ENCODE data around the gene NEK6. TPM values are rescaled to one million over a fixed set of nuclear protein-coding genes. Genes with fewer than 3 reads are reported as not detected.

The NEK6 gene
- total and polyA plus RNA-seq, 4 experiments from 2014 or later: 3.8 to 11.7 (median 8.5) TPM

DNA sequence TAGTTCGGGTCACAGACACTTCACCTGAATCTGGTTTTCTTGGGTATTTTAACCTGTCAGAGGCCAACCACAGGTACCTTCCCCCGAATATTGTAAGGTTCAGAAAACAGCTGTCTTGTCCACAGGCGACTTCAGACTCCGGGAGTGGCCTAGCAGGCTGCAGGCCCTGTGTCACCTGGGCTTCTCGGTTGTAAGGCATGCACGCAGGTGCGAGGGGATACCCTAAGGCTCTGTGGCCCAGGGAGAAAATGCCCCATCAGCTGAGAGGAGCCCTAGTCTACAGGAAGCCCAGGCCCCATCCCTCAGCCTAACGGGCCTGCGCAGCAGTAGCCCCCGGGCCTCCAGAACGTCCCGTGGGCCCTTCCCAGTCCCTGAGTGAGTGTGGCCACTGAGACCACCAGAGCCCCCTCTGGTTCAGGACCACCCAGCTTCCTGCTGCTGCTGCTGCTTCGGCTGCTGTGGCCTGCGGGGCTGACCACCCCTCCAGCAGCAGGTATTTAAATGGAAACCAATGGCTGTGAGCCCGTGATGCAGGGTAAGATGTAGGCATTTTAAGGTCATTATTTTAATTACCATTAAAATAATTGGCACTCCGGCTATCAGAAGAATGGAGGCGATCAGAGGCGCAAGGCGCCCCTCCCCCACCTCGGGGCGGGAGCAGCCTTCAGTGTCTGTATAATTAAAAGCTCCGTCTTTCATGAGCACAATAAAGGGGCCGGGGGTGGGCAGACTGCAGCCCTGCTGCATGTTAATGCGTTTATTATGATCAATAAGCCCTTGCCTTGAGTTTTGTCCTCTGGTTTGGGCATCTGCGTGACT lies 92.1 kb downstream of the NEK6 start:
- H3K9me3 Mint-ChIP-seq: no peaks in the 10 kb centered on the region
- CTCF ChIA-PET (ENCODE audit: partially characterized antibody): no interaction called here
- H3K4me3 Mint-ChIP-seq: no peak overlapping the region
- Histone ChIP-seq H3K4me3 (ENCODE audit: low read length in 2 of 2) (no peak overlapping the region), H3K27me3 (ENCODE audit: insufficient read depth, low read length) (no peaks in the 10 kb centered on the region), H3K36me3 (ENCODE audit: insufficient read depth, low read length) (peaks cover 48% of the 10 kb centered on the region), H3K9me3 (ENCODE audit: control insufficient read depth in 1 of 2, low read length in 2 of 2) (no peaks in the 10 kb centered on the region), H3K4me1 (ENCODE audit: insufficient read depth, low read length) (no peaks in the 10 kb centered on the region), H3K27ac (ENCODE audit: low read depth, low read length) (no peak overlapping the region)
- no peak for DNase-seq
- H3K27me3 Mint-ChIP-seq: no peaks in the 10 kb centered on the region
- intact Hi-C loops (cut with micrococcal nuclease): no loop called here
- POLR2A ChIA-PET (ENCODE audit: partially characterized antibody): interaction anchor here (0.6 kb wide), 1 partner anchor 12 kb away, joined by 3 read pairs; no protein-coding TSS in a partner anchor
- H3K36me3 Mint-ChIP-seq: peaks cover 36 to 76% of the 10 kb centered on the region in 2 donors
- H3K4me1 Mint-ChIP-seq: no peaks in the 10 kb centered on the region
- peak overlapping the region in 1 of 7 donors; percentile 78 for H3K27ac Mint-ChIP-seq

DNA sequence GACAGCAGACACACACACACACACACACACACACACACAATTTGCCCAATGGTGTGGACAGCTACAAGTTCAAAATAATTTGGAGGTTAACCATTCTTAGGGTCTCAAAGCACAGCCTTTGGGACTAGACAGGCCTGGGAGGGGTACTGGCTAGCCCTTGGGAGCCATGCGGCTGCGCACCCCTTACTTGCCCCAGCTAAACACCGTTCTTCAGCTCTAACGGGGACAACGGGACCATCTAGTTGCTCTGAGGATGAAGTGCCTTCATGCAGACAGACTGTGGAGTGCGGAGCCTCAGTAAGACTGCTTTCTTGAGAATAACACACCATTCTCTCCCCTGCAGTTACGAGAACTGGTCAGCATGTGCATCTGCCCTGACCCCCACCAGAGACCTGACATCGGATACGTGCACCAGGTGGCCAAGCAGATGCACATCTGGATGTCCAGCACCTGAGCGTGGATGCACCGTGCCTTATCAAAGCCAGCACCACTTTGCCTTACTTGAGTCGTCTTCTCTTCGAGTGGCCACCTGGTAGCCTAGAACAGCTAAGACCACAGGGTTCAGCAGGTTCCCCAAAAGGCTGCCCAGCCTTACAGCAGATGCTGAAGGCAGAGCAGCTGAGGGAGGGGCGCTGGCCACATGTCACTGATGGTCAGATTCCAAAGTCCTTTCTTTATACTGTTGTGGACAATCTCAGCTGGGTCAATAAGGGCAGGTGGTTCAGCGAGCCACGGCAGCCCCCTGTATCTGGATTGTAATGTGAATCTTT lies 92.9 kb downstream of the NEK6 start:
- H3K4me3 ChIP-seq (ENCODE audit: low read length in 2 of 2): no peak overlapping the region
- peak overlapping the region in 1 of 7 donors; percentile 78 for H3K27ac Mint-ChIP-seq
- CTCF ChIA-PET (ENCODE audit: partially characterized antibody): no interaction called here
- DNase-seq: no peak
- H3K36me3 Mint-ChIP-seq: peaks cover 36 to 75% of the 10 kb centered on the region in 2 donors
- H3K4me1 Mint-ChIP-seq: no peaks in the 10 kb centered on the region
- intact Hi-C loops (cut with micrococcal nuclease): no loop called here
- no peaks in the 10 kb centered on the region for H3K27me3 ChIP-seq (ENCODE audit: insufficient read depth, low read length)
- peaks cover 54% of the 10 kb centered on the region for H3K36me3 ChIP-seq (ENCODE audit: insufficient read depth, low read length)
- POLR2A ChIA-PET (ENCODE audit: partially characterized antibody): no interaction called here
- H3K9me3 Mint-ChIP-seq: no peaks in the 10 kb centered on the region
- H3K9me3 ChIP-seq (ENCODE audit: control insufficient read depth in 1 of 2, low read length in 2 of 2): no peaks in the 10 kb centered on the region
- H3K4me1 ChIP-seq (ENCODE audit: insufficient read depth, low read length): no peaks in the 10 kb centered on the region
- H3K27me3 Mint-ChIP-seq: no peaks in the 10 kb centered on the region
- no peak overlapping the region for H3K27ac ChIP-seq (ENCODE audit: low read depth, low read length)
- no peak overlapping the region for H3K4me3 Mint-ChIP-seq

DNA sequence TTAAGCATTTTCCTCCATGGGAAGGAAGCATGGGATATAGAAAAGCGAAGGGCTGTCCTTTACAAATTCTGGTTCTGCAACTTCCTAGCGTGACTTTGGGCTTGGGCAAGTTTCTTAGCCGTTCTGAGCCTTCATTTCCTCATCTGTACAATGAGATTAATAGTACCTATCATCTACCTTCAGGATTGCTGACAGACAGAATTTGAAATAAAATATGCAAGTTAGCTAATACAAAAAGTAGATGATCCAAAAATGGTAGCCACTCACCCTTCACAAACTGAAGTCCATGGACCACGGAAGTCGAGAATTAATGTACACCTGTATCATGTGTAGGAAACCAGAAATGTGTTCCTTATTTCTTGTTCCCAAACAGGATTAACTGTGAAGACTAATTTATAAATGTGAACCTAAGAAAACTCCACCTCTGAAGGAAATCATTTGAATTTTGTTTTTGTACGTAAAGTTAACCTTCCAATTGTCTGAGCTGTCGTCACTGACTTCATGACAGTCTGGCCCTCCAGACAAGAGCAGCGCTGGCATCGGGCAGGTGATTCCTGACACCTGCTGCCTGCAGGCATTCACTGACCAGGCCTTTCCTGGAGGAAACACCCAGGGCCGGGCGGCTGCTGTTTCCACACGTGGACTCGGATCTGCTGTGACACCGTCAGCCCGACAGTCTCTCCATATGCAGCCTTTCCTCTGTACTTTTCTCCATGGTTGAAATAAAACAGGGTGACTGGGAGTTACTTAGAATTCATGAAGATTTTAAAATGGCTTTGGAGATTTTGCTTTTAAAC lies 94.1 kb downstream of the NEK6 start:
- peak overlapping the region in 1 of 7 donors; percentile 6 for H3K27ac Mint-ChIP-seq
- peaks cover 1 to 5% (median 3%) of the 10 kb centered on the region in 4 donors for H3K4me1 Mint-ChIP-seq
- no peaks in the 10 kb centered on the region for H3K9me3 ChIP-seq (ENCODE audit: control insufficient read depth in 1 of 2, low read length in 2 of 2)
- H3K9me3 Mint-ChIP-seq: peaks cover 0 to 3% (median 0%) of the 10 kb centered on the region in 8 donors
- H3K36me3 Mint-ChIP-seq: peaks cover 38 to 84% of the 10 kb centered on the region in 2 donors
- intact Hi-C loops (cut with micrococcal nuclease): no loop called here
- no peaks in the 10 kb centered on the region for H3K27me3 Mint-ChIP-seq
- H3K4me1 ChIP-seq (ENCODE audit: insufficient read depth, low read length): peaks cover under 1% of the 10 kb centered on the region
- no peak overlapping the region for H3K27ac ChIP-seq (ENCODE audit: low read depth, low read length)
- no peak overlapping the region for H3K4me3 ChIP-seq (ENCODE audit: low read length in 2 of 2)
- no peak overlapping the region for H3K4me3 Mint-ChIP-seq
- POLR2A ChIA-PET (ENCODE audit: partially characterized antibody): no interaction called here
- H3K36me3 ChIP-seq (ENCODE audit: insufficient read depth, low read length): peaks cover 54% of the 10 kb centered on the region
- CTCF ChIA-PET (ENCODE audit: partially characterized antibody): interaction anchor here (1.2 kb wide), 1 partner anchor 10 kb away, joined by 3 read pairs; no protein-coding TSS in a partner anchor
- no peaks in the 10 kb centered on the region for H3K27me3 ChIP-seq (ENCODE audit: insufficient read depth, low read length)
- no peak for DNase-seq

DNA sequence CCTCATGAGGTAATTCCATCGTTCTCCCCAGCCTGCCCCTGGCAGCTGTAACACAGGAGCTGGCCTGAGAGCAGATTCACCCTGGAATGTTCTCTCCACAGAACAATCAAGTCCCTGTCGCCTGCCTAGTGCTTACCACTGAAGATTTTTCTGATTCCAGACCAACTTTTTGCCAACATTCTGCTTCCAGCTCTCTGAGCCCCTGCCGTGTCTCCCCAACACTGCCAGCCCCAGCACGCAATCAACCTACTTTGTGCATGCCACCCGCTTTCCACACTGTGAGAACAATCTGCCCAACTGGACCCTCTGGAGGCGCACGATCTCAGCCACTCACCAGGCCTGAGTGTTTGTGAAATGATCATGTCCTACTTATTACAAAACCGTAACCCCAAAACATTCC lies 94.9 kb downstream of the NEK6 start:
- no peak overlapping the region for H3K4me3 Mint-ChIP-seq
- peak overlapping the region in 3 of 7 donors; percentile 22 to 80 (median 79) for H3K27ac Mint-ChIP-seq
- H3K9me3 ChIP-seq (ENCODE audit: control insufficient read depth in 1 of 2, low read length in 2 of 2): no peaks in the 10 kb centered on the region
- DNase-seq: no peak
- no peaks in the 10 kb centered on the region for H3K27me3 Mint-ChIP-seq
- H3K4me3 ChIP-seq (ENCODE audit: low read length in 2 of 2): no peak overlapping the region
- H3K4me1 ChIP-seq (ENCODE audit: insufficient read depth, low read length): peaks cover 8% of the 10 kb centered on the region
- H3K27me3 ChIP-seq (ENCODE audit: insufficient read depth, low read length): no peaks in the 10 kb centered on the region
- peaks cover 0 to 3% (median 0%) of the 10 kb centered on the region in 8 donors for H3K9me3 Mint-ChIP-seq
- intact Hi-C loops (cut with micrococcal nuclease): no loop called here
- CTCF ChIA-PET (ENCODE audit: partially characterized antibody): interaction anchor here (1.2 kb wide), 1 partner anchor 10 kb away, joined by 3 read pairs; no protein-coding TSS in a partner anchor
- H3K36me3 ChIP-seq (ENCODE audit: insufficient read depth, low read length): peaks cover 54% of the 10 kb centered on the region
- H3K36me3 Mint-ChIP-seq: peaks cover 43 to 84% of the 10 kb centered on the region in 2 donors
- no peak overlapping the region for H3K27ac ChIP-seq (ENCODE audit: low read depth, low read length)
- POLR2A ChIA-PET (ENCODE audit: partially characterized antibody): no interaction called here
- peaks cover 9 to 13% (median 10%) of the 10 kb centered on the region in 4 donors for H3K4me1 Mint-ChIP-seq

DNA sequence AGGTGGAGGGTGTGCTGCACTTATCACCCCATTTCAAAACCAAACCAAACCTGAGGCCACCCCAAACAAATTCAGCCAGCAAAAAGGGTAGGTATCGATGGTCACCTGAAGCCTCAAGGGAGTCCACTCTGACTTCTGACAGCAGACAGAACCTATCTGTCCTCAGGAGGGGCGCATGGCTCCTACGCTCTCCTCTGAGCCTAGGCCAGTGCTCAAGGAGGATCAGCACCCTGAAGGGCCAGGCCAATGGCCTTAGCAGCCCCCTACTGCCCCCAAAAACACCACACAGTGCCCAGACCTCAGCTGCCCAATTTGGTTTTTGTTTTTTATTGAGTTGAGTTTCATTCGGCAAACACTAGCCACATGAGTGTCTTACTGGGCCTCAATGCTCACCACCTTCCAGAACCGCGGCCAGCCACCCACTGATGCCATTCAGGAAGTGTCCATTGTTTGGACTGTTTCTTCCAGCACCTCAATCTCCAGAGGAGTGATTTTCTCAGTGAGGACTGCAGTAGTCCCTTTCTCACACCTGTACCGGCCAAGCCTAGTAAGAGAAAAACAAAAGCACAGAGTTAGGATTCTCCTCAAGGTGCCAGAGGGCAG lies 95.5 kb downstream of the NEK6 start:
- no peak overlapping the region for H3K27ac ChIP-seq (ENCODE audit: low read depth, low read length)
- H3K36me3 ChIP-seq (ENCODE audit: insufficient read depth, low read length): peaks cover 53% of the 10 kb centered on the region
- Mint-ChIP-seq H3K36me3 (peaks cover 43 to 82% of the 10 kb centered on the region in 2 donors), H3K4me1 (peaks cover 12 to 18% (median 16%) of the 10 kb centered on the region in 4 donors), H3K27ac (peak overlapping the region in 3 of 7 donors; percentile 32 to 55 (median 48)), H3K9me3 (peaks cover 0 to 3% (median 0%) of the 10 kb centered on the region in 8 donors), H3K27me3 (no peaks in the 10 kb centered on the region), H3K4me3 (no peak overlapping the region)
- peaks cover 14% of the 10 kb centered on the region for H3K4me1 ChIP-seq (ENCODE audit: insufficient read depth, low read length)
- no peaks in the 10 kb centered on the region for H3K27me3 ChIP-seq (ENCODE audit: insufficient read depth, low read length)
- DNase-seq: no peak
- no peaks in the 10 kb centered on the region for H3K9me3 ChIP-seq (ENCODE audit: control insufficient read depth in 1 of 2, low read length in 2 of 2)
- CTCF ChIA-PET (ENCODE audit: partially characterized antibody): no interaction called here
- intact Hi-C loops (cut with micrococcal nuclease): no loop called here
- no peak overlapping the region for H3K4me3 ChIP-seq (ENCODE audit: low read length in 2 of 2)
- POLR2A ChIA-PET (ENCODE audit: partially characterized antibody): no interaction called here

DNA sequence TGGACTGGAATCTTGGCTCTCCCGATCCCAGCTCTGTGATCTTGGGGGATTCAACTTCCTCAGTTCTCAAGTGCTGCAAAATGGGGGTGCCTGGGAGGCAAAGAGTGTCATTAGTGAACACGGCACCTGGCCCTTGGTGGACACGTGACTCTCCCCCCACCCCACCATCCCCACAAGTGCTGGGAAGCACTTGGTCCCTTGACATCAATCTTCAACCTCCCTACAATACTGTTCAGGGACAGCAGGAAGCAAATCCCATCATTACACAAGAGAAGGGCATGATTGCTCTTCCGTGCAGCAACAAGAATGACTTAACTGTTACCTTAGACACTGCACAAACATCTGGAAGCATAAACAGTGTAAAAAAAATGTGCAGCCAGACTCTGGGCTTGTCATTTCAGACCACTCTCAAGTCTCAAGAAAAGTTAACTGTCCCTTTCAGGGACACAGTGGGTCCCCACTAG lies 96.1 kb downstream of the NEK6 start:
- peaks cover 47% of the 10 kb centered on the region for H3K36me3 ChIP-seq (ENCODE audit: insufficient read depth, low read length)
- H3K4me3 Mint-ChIP-seq: no peak overlapping the region
- ChIA-PET CTCF (ENCODE audit: partially characterized antibody) (no interaction called here), POLR2A (ENCODE audit: partially characterized antibody) (no interaction called here)
- no peak overlapping the region for H3K4me3 ChIP-seq (ENCODE audit: low read length in 2 of 2)
- H3K36me3 Mint-ChIP-seq: peaks cover 39 to 82% of the 10 kb centered on the region in 2 donors
- no peaks in the 10 kb centered on the region for H3K27me3 Mint-ChIP-seq
- H3K4me1 ChIP-seq (ENCODE audit: insufficient read depth, low read length): peaks cover 19% of the 10 kb centered on the region
- H3K4me1 Mint-ChIP-seq: peaks cover 18 to 24% (median 21%) of the 10 kb centered on the region in 4 donors
- H3K27ac Mint-ChIP-seq: peak overlapping the region in 5 of 7 donors; percentile 17 to 55 (median 27)
- peaks cover 0 to 3% (median 0%) of the 10 kb centered on the region in 8 donors for H3K9me3 Mint-ChIP-seq
- DNase-seq: no peak
- intact Hi-C loops (cut with micrococcal nuclease): no loop called here
- no peaks in the 10 kb centered on the region for H3K27me3 ChIP-seq (ENCODE audit: insufficient read depth, low read length)
- H3K27ac ChIP-seq (ENCODE audit: low read depth, low read length): no peak overlapping the region
- no peaks in the 10 kb centered on the region for H3K9me3 ChIP-seq (ENCODE audit: control insufficient read depth in 1 of 2, low read length in 2 of 2)

Data from CD4-positive, alpha-beta memory T cell (primary cell).